Inferior parietal cortex (tissue), 1 donor: Measurements from ENCODE around the gene BNIP3.

Experiments
- DNase-seq: peaks from one replicate; pipeline ENCODE4 v3.0.0-alpha.2; 2016; ENCODE audit errors: extremely low spot score

The BNIP3 gene

GRCh38 chr10:131978366-131978765 lies 3.4 kb downstream of the BNIP3 start:
- DNase-seq, result no peak

- DNase-seq, result no peak
Measured at GRCh38 chr10:131977323-131978096, 4.2 kb downstream of the BNIP3 start.

- DNase-seq, result no peak
Measured at GRCh38 chr10:131975796-131976195, 5.9 kb downstream of the BNIP3 start.

GRCh38 chr10:131975003-131975402 lies 6.7 kb downstream of the BNIP3 start:
- DNase-seq, result no peak

DNA sequence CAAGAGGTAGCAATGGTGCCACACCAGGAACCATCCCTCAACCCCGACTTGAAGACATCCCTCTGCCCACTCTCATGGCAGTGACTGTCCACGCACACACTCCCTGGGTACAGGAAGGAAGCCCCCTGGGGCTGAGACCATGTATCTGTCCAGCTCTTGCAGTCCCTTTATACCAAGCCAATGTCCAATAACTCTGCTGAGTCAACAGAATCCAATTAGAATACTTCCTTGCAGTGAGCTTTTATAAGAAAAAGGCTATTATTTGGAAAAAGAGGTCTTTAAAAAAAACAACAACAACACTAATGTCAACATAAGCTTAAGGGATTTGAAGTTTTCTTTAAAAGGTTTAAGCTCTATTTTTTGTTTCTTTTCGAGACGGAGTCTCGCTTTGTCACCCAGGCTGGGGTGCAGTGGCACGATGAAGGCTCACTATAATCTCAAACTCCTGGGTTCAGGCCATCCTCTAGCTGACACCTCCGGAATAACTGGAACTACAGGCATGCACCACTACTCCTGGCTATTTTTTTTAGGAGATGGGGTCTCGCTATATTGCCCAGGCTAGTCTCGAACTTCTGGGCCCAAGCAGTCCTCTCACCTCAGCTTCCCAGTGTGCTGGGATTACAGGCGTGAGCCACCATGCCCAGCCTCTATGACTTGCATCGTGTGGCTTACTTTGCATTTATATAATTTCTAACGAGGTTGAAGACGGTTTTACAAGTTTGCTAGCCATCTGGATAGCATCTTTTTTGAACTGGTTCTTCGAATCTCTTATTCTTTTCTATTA lies 7.5 kb downstream of the BNIP3 start:
- DNase-seq, result no peak

DNA sequence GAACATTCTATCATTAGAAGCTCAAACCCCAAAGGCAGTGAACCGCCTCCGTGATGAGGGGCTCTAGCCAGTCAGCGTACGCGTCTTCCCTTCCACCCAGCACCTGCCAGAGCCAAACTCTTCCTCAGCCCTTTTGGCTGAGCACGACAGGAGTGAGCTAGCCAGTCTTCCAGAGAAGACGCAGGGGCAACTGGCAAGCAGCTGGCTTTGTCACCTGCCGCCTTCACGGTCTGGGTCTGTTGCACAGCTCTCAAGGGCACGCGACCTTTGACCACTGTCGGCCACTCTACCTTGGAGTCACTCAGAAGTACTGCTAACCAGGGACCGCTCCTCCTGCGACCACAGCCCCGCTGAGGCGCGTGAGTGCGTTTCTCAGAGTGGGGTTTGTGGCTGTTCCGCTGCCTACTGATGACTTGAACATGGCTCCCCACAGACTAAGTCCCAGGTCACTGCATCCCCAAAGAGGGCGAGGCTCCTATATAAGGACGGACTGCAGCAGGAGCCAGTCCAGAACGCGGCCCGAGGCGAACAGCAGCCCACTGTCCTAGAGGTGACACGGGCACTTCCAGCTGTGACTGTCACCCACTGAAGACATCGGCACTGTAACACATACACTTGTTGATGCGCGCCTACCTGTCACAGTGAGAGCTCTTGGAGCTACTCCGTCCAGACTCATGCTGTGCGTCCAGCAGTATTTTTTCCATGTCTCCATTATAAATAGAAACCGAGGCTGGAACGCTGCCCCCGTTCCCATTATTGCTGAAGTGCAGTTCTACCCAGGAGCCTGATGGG lies 8.4 kb downstream of the BNIP3 start:
- no peak for DNase-seq

DNA sequence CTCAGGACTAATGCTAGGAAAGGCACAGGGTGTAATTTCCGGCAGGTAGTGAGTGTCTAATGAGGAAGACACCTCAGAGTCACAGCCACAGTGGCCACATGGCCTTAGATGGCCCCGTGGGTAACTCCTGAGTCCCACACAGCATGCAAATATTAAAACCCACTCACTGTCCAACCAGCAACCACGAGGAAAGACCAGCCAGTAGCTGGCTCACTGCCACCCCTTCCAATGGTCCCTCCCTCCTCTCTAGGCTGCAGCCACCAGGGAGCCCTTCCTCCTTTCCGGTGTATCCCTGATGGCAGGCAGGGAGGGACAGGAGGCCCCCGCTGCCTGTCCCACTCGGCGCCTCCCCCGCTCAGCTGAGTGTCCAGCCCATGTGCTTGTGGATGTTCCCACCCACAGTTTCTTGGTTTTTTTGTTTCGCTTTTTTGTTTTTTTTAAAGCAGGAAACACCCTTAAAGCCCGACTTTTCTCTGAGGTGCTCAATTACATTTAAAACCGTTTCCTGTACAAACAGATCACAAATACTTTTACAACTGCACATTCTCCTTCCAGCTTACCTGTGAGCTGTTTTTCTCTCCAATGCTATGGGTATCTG lies 9.2 kb downstream of the BNIP3 start:
- no peak for DNase-seq

GRCh38 chr10:131971591-131971990 lies 10.1 kb downstream of the BNIP3 start:
- no peak for DNase-seq

DNA sequence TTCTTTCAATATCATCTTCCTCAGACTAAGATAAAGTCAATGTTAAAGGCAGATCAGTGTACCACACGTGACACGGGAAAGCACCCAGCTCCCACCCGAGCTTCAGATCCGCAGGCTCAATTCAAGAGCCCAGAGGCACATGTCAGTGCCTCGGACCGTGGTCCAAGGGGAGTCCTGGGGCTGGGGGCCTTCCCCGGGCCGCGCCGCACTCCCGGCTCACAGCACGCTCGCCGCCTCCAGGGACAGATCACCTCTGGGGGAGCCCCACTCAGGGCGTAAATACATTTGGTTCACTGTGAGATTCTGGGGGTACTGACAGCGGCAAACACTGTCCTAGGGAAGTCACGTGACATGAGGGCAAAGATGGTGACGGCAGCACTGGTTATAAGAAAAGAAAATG lies 10.8 kb downstream of the BNIP3 start:
- DNase-seq, result no peak

- no peak for DNase-seq
Measured at GRCh38 chr10:131968949-131969348, 12.8 kb downstream of the BNIP3 start.

- no peak for DNase-seq
Measured at GRCh38 chr10:131964298-131964697, 17.4 kb downstream of the BNIP3 start.

DNA sequence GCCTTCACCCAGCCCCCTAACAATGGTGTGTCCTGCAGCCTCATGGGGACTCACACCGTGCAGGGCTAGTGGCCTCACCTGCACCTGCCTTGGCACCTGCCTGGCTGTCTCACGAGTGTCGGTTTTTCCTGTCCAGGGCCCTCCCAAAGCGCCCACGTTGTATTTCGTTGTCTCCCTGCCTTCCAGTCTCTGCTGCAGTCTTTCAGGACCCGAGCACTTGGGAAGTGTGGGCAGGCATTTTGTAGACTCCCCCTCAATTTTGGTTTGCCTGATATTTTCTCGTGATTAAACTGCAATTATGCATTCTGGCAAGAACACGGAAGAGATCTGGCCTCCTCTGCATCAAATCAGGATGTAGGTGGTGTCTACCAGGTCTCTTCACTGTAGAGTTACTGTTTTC lies 17.9 kb downstream of the BNIP3 start:
- no peak for DNase-seq

- no peak for DNase-seq
Measured at GRCh38 chr10:131963350-131963749, 18.4 kb downstream of the BNIP3 start.

- no peak for DNase-seq
Measured at GRCh38 chr10:131961777-131962662, 19.7 kb downstream of the BNIP3 start.

DNA sequence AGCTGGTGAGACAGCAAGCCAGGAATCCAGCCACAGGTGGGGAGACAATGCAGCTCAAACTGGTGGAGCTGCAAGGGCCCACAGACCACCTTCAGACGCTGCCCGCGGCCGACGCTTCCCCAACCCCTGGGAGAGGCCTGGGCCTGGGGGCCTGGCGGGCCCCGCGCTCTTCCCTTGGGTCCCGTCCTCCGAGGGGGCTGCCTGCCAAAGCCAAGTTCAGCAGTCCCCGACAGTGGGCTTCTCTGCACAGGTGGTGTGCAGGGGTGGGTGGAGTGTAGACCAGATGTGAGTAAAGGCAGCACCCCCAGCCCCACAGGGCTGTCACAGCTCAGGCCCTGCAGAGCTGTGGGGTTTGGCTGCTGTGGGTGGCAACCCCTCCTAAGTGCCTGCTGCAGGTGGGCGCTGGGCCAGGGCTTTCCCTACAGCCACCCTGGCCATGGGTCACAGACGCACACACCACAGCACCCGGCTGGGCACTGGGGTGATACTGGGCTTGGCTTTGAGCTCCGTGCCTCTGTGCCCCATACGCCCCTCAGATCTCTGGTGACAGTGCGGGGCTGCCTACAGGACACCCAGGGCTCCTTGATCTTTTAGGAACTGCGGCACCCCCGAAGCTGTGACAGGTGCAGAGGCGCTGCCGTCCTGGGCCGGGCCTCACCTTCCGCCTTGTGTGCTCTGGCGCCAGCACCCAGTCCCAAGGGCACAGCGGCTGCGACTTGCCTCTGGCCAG lies 20.5 kb downstream of the BNIP3 start:
- no peak for DNase-seq

DNA sequence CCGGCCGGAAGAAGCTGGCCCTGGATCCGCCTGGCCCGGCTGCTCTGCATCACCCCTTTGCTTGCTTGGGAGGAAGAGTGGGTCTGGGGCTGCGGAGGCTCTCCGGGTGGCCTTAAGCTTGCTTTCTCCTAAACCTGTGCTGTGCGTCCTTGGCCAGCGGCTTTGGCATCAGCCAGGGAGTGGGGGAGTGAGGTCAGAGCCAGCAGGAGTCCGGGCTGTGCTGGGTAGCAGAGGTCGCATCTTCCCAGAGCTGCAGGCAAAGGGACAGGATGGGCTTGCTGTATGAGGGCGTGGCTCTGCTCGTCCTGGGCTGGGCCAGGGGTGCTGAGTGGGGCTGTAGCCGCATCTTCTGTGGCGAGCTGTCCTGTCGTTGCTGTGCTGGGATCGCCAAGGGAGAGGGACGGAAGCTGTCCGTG lies 21.1 kb downstream of the BNIP3 start:
- no peak for DNase-seq

DNA sequence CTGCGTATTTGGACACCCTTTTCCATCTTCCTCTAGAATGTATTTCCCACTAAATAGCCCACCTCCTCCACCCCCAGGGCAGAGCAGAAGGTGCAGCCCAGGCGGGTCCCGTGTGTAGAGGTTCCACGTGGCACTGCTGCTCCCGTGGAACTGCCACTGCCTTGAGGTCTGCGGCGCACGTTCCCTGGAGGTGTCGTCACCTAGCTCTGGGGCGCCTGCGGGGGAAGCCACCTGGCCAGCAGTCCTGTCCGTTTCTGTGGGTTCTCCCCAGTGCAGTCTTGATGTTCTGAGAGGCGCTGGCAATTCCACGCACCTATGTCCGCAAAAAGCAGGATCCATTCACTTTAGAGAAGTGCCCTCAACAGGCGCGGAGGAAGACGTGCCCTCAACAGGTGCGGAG lies 21.9 kb downstream of the BNIP3 start:
- DNase-seq, result no peak

DNA sequence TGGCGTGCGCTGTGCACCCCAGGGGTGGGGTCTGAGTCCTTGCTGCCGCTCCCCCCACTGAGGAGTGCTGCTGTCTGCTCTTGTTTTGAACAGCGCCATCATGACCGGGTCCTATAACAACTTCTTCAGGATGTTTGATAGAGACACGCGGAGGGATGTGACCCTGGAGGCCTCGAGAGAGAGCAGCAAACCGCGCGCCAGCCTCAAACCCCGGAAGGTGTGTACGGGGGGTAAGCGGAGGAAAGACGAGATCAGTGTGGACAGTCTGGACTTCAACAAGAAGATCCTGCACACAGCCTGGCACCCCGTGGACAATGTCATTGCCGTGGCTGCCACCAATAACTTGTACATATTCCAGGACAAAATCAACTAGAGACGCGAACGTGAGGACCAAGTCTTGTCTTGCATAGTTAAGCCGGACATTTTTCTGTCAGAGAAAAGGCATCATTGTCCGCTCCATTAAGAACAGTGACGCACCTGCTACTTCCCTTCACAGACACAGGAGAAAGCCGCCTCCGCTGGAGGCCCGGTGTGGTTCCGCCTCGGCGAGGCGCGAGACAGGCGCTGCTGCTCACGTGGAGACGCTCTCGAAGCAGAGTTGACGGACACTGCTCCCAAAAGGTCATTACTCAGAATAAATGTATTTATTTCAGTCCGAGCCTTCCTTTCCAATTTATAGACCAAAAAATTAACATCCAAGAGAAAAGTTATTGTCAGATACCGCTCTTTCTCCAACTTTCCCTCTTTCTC lies 26.0 kb downstream of the BNIP3 start:
- no peak for DNase-seq

DNA sequence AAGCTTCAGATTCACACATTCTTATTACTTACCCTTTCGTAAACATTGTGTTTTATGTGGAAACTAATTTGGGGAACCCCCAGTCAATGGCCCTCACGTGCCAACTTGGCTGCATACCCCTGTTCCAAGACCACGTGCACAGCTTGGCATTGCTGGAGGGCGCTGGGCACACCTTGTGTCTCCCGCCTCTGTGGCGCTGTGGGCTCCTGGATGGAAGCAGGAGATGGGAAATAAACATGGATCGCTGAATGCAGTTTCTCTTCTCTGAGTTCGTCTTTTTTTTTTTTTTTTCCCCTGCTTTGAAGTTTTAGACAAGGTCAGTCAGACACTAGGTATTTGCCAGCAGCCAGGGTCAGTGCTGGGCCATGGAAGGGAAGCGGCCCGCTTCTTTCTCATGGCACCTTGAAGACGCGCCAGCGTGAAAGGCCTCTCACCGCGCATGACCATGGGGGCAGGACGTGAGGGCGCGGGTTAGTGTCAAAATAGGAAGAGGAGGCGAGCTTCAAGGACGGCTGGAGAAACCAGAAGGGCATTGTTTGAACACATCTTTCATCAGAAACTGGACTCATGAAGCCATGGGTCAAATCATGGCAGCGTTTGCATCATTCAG lies 27.3 kb downstream of the BNIP3 start:
- DNase-seq, result no peak
